Measurements from ENCODE around the gene BNC2.

BNC2 gene

GRCh38 chr9:16868701-16869100, 1.8 kb downstream of the BNC2 start:
- FAIRE-seq: no peak

DNA sequence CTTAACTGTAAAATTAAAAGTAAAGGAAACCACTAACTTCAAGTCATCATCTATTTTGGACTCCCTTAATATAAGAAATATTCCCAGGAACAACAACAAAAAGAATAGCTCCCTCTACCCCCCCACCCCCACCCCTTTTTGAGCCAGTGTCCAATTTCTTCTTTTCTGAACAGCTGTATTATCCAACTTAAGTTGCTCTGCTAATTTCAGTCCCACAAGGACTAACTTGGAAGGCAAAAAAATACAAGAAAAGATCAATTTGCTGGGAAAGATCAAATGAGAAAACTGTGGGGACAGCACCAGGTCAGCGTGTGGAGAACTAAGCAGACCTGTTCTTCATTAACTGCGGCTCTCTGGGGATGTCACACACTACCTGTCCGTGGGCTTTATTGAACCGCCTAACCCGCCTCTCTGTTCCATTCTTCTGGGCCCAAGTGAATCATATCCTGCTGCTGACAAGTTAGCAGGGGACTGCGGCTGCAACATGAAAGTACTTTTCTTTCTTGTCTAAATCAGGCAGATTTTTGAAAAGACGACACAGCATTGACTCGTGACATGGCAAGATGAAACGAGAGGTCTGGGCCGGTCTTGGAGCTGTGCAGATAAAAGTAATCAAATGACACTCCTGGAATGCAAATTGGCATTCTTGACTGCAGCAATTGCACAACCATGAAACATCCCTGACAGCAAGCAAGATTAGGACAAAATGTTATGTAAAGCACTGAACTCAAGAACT, 2.7 kb downstream of the BNC2 start:
- no peak for FAIRE-seq

DNA sequence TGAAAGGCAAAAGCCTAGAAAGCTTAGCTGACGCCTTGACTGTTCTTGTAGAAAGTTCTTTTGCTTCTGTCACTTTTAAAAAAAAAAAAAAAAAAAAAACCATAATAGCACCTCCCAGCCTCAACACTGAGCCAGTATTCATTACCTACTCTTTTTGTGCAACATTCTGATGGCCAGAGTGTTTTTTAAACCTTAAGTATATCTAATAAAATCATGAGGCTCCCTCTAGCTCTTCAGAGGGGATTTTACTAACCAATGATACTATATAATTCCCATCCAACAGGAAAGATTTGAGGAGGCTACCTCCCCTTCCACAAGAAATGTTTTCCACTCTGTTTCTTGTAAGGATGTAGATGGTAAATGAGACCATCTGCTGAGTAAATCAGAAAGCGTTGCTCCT, 3.9 kb downstream of the BNC2 start:
- FAIRE-seq: no peak

DNA sequence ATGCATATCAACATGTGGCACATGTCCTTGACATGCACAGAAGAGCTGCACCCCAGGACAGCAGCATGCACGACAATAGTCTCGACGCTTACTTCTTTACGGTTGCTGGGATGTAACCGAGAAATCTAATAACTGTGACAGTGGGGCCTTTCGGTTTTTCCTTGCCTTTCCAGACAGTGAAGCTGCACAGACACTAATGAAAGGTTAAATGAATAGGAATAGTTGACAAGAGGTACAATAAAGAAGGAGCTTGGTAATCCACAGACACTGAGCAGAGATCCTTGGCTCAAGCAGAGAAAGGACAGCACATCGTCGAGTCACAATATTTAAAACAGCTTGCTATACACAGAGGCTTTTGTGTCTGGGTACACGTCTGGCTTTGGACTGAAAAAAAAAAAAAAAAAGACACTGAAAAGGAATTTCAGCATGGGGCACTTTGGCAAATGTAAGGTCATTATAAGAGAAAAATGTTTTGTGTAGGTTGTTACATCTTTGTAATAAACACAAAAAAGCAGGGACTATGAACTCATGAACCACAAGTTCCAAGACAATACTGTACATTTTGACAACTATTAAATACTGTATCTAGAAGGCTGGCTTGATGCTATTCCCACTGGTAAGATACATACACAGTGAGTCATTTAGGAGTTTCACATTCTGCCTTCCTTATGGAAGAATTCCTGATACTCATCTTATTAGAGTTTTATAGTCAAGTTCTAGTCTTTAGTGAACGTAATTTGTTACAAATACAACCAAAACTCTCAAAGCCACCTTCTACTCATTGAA, 5.6 kb downstream of the BNC2 start:
- FAIRE-seq: no peak

- FAIRE-seq: no peak
These were observed 22.3 kb downstream of the BNC2 start for GRCh38 chr9:16848179-16848578.

- FAIRE-seq: no peak
These were observed 23.5 kb downstream of the BNC2 start for GRCh38 chr9:16846986-16847385.

- no peak for FAIRE-seq
These were observed 24.1 kb downstream of the BNC2 start for GRCh38 chr9:16846367-16846766.

- FAIRE-seq: no peak
These were observed 35.7 kb downstream of the BNC2 start for GRCh38 chr9:16834817-16835216.

DNA sequence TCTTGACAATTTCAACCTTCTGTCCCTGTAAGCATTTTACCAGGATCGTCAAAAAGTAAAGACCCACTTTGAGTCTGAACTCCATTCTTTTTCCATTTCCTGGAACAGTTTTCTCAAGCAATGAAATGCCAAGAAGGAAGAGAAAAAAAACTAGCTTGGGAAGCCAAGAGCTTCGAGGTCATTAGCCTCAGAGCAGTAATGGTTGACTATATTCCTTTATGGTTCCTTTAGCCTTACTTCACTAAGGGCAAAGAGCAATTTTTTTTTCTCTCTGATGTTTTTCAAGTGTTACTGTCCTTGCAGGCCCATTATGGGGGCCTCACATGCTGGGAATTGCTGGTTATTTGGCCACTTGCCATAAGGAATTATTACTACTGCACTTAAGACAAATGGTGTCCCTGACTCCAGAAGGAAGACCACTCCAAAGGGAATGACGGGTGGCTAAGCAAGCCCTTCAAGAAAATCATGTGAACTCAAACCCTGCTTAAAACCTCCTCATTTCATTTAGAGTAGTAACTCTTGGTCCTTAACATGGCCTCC, 37.1 kb downstream of the BNC2 start:
- FAIRE-seq: no peak

DNA sequence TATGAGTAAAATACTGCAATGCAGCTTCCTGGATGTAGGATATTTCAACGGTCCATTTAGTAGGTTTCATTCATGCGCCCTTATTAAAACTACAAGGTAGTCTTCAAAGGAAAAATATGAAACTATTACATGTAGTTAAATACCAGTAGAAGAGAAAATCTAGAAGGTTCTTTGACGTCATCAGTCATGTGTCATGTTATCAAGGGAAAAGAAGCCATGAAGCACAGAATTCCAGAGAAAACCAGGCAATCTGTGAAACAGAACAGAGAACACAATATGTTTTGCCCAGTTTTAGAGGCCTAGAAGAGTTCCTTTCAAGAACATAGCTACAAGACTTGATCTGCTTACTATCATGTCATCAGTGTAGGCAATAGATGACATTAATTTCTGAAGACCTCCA, 38.4 kb downstream of the BNC2 start:
- no peak for FAIRE-seq

DNA sequence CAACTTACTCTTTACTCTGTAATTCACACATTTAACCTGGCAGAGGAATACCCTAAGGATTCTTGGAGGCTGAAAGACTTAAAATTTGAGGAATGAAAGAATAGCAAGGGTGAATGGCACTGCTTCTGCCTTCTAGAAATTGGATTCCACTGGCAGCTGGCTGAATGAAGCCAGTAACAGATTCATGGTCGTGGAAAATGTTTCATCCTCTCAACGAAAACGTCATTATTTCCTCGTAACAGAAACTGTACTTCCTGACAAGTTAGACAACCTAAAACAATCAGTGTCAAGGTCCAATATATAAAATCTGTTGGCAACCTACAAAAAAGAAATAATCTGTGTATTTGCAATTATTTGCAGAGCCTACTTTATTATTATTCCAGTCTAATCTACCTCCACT, 39.7 kb downstream of the BNC2 start:
- no peak for FAIRE-seq

GRCh38 chr9:16828340-16829281, 41.9 kb downstream of the BNC2 start:
- FAIRE-seq: no peak

GRCh38 chr9:16825971-16826625, 44.4 kb downstream of the BNC2 start:
- FAIRE-seq: no peak

- FAIRE-seq: no peak
These were observed 45.1 kb downstream of the BNC2 start for GRCh38 chr9:16825331-16825725.

- no peak for FAIRE-seq
These were observed 45.7 kb downstream of the BNC2 start for GRCh38 chr9:16824545-16825330.

DNA sequence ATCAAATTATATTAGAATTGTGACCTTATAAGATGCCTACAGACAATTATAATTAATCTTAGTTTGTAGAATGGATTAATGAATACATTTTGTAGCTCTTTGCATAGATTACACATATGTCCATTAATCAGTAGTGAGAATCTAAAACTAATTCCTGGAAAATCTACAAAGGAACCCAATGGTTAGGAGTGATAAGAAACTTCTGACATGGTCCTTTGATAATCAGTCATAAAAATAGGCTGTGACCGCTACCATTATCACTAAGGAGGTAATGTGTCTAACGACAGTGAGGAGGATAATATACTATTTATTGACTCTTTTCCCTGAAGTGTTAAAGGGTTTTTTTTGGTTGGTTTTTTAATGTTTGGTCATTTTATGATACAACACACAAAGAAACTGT, 46.6 kb downstream of the BNC2 start:
- no peak for FAIRE-seq

DNA sequence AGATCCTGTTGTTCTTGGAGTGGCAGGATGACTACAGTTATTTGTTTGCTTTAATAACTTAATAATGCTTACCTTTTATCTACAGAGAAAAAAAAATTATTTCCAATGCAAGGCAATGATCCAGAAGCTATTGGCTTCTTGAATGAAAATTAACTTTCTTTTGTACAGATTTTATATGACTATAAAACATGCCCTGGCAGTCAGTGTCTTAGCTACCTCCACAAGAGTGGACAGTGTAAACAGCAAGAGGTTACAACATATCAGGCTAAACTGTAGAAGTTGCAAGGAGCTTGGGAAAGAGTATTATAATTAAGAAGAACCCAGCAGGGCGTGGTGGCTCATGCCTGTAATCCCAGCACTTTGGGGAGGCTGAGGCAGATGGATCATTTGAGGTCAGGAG, 49.1 kb downstream of the BNC2 start:
- no peak for FAIRE-seq

DNA sequence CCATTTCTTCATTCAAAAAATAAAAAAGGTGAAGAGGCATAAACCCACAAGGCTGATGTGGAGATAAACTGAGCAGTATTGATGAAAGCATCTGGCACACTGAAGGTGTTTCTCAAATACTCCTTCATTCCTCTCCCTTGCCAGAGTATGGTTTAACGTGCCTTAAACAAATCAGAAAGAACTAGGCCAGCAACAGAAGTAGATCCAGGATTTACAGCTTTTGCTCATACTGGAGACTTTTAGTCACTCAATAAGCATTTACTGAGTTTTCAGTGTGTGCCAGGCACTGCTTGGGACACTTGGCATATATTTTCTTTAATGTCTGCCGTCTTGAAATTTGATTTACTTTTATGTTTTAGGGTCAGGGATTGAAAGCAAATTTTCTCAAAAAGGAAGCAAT, 53.0 kb downstream of the BNC2 start:
- FAIRE-seq: no peak

GRCh38 chr9:16817002-16817401, 53.5 kb downstream of the BNC2 start:
- FAIRE-seq: no peak

DNA sequence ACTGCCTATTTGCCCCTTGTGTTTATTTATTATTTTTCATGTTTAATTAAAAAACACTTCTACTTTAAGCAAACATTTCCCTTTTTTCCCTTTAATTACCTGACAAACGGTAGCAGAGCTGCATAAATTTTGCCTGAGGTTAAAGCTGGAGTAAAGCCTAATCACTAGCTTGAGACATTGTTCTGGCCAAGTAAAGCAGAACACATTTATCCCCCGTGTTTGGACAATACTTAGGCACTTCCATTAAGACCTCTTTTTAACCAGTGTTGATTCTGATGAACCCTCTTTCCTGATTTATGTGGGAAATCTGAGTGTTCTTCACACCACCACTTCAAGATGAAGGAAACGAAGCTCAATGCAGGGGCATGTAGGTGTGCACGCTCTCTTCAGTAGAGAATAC, 54.5 kb downstream of the BNC2 start:
- FAIRE-seq: no peak

GRCh38 chr9:16815079-16815478, 55.4 kb downstream of the BNC2 start:
- FAIRE-seq: no peak

- FAIRE-seq: no peak
These were observed 56.6 kb downstream of the BNC2 start for GRCh38 chr9:16813838-16814237.

Measured in TTC549 (cell line).